ENCODE data around the gene LAMTOR3. TPM values are rescaled to one million over a fixed set of nuclear protein-coding genes. Genes with fewer than 3 reads are reported as not detected.

LAMTOR3 gene
- total RNA-seq, 4 donors from 2014 or later, result 22.6 to 50.3 (median 44.5) TPM

DNA sequence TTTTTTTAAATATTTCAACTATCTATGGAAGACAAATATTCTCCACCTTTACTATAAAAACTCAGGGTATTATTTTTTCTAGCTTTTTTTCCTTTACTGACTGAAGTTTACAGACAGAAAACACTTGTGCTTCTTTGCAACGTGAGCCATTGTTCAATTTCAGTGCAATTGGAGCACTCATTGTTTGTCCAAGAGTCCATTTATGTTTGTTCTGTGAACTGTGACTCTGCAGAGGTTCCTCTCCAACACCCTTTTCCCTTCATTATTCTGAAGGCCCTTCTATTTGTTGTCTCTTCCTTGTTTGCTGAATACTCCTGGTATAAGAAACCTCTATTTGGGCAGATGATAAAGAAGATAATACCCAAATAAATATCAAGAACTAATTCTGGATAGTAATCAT lies 40.2 kb downstream of the LAMTOR3 start:
- H3K36me3 ChIP-seq, result no peaks in the 10 kb centered on the region
- H3K4me3 ChIP-seq, result no peak overlapping the region
- intact Hi-C loops (cut with DNase I), result no loop called here
- no peaks in the 10 kb centered on the region for H3K9me3 ChIP-seq
- H3K27ac ChIP-seq (replicated peaks in 1 of 4), result no peak overlapping the region
- peak; percentile 5 for DNase-seq (ENCODE audit: extremely low spot score)
- peaks cover 0 to 4% (median 0%) of the 10 kb centered on the region in 4 donors for H3K4me1 ChIP-seq
- WGBS, result 85% methylated on average over 1 of the region's 1 CpG
- no peak for TF ChIP-seq POLR2AphosphoS5 (IDR thresholded peaks at IDR 0.05)
- no peaks in the 10 kb centered on the region for H3K27me3 ChIP-seq

DNA sequence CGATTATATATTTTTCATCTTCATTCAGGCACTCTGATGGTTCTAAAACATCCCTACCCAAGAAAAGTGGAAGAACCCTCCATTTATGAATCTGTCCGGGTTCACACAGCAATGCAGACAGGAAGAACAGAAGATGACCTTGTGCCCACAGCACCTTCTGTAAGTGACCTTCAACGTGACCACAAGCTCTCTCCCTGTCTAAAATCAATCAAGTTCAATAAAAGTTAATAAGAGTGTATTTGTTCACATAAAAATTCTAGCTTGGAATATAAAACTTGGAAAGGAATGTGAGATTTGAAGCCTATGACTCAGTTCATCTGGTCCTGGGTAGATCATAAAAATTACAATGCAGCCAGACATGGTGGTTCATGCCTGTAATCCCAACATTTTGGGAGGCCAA lies 41.0 kb downstream of the LAMTOR3 start:
- peak; percentile 53 for DNase-seq (ENCODE audit: extremely low spot score)
- TF ChIP-seq, protein P1, sequence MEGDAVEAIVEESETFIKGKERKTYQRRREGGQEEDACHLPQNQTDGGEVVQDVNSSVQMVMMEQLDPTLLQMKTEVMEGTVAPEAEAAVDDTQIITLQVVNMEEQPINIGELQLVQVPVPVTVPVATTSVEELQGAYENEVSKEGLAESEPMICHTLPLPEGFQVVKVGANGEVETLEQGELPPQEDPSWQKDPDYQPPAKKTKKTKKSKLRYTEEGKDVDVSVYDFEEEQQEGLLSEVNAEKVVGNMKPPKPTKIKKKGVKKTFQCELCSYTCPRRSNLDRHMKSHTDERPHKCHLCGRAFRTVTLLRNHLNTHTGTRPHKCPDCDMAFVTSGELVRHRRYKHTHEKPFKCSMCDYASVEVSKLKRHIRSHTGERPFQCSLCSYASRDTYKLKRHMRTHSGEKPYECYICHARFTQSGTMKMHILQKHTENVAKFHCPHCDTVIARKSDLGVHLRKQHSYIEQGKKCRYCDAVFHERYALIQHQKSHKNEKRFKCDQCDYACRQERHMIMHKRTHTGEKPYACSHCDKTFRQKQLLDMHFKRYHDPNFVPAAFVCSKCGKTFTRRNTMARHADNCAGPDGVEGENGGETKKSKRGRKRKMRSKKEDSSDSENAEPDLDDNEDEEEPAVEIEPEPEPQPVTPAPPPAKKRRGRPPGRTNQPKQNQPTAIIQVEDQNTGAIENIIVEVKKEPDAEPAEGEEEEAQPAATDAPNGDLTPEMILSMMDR (IDR thresholded peaks at IDR 0.05), result no peak
- no peak for TF ChIP-seq EP300 (IDR thresholded peaks at IDR 0.05)
- H3K4me1 ChIP-seq, result peaks cover 0 to 4% (median 0%) of the 10 kb centered on the region in 4 donors
- no peaks in the 10 kb centered on the region for H3K9me3 ChIP-seq
- H3K27ac ChIP-seq (replicated peaks in 1 of 4), result no peak overlapping the region
- 90% methylated on average over 3 of the region's 3 CpGs for WGBS
- no peaks in the 10 kb centered on the region for H3K27me3 ChIP-seq
- intact Hi-C loops (cut with DNase I), result no loop called here
- no peaks in the 10 kb centered on the region for H3K36me3 ChIP-seq
- no peak overlapping the region for H3K4me3 ChIP-seq

DNA sequence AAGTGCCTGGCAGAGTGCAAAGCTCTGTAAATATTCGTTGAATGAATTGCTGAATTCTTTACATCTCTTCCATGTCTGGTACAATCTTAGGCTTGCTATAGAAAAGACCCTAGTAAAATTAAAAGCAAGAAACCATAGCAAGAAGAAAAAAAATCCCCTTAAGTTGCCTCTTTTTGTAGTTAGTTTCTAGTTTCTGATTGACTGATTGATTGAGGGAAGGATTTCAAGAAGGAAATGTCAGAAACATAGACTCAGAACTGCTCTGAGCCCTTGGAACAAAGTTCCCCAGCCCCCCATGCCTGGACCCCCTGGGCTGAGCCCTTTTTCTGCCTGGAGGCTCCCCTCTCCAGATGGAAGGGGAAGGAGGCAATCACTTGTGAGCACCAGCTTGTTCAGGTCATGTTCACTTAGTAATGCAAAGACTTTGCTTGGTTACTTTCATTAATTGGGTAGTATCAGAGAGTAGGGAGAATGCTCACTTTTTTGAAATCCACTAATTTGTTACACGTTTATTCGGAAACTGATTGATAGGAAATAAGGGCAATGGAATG lies 42.0 kb downstream of the LAMTOR3 start:
- Histone ChIP-seq H3K4me3 (no peak overlapping the region), H3K4me1 (peaks cover 0 to 4% (median 0%) of the 10 kb centered on the region in 4 donors), H3K27ac (replicated peaks in 1 of 4) (no peak overlapping the region), H3K36me3 (no peaks in the 10 kb centered on the region), H3K9me3 (no peaks in the 10 kb centered on the region), H3K27me3 (no peaks in the 10 kb centered on the region)
- intact Hi-C loops (cut with DNase I), result no loop called here
- TF ChIP-seq, protein P1 (IDR thresholded peaks at IDR 0.05), result no peak
- no peak for TF ChIP-seq POLR2A (IDR thresholded peaks at IDR 0.05; ENCODE audit: low read depth)
- no peak for TF ChIP-seq POLR2AphosphoS5 (IDR thresholded peaks at IDR 0.05)
- TF ChIP-seq EP300 (IDR thresholded peaks at IDR 0.05), result no peak
- no peak for DNase-seq (ENCODE audit: extremely low spot score)
- WGBS, result 80% methylated on average over 3 of the region's 3 CpGs

DNA sequence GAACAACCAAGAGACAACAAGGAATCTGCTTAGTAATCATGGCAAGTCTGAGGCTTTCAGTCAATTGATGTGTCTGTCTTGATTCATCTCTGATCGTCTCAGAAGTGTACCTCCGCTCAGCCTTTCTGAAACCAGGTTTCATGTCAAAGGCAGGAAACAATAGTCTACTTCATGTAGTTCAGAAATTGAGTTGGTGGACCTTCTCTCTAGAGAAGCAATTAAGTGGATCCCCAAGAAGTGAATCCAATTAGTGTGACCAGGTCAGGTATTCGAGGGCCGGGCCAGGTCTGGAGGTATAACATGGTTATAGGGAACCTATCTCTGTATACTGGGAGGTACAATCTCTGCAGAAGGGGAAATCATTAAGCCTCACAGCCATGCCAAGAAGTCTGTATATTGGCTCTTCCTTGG lies 45.6 kb downstream of the LAMTOR3 start:
- Histone ChIP-seq H3K4me3 (no peak overlapping the region), H3K36me3 (no peaks in the 10 kb centered on the region), H3K27me3 (no peaks in the 10 kb centered on the region), H3K4me1 (peaks cover 3 to 17% (median 11%) of the 10 kb centered on the region in 4 donors), H3K27ac (replicated peaks in 1 of 4) (no peak overlapping the region), H3K9me3 (no peaks in the 10 kb centered on the region)
- peak; percentile 39 for DNase-seq (ENCODE audit: extremely low spot score)
- 93% methylated on average over 4 of the region's 4 CpGs for WGBS
- TF ChIP-seq POLR2AphosphoS5 (IDR thresholded peaks at IDR 0.05), result no peak
- TF ChIP-seq, protein P1 (IDR thresholded peaks at IDR 0.05), result no peak
- TF ChIP-seq POLR2A (IDR thresholded peaks at IDR 0.05; ENCODE audit: low read depth), result no peak
- no peak for TF ChIP-seq EP300 (IDR thresholded peaks at IDR 0.05)
- intact Hi-C loops (cut with DNase I), result no loop called here

DNA sequence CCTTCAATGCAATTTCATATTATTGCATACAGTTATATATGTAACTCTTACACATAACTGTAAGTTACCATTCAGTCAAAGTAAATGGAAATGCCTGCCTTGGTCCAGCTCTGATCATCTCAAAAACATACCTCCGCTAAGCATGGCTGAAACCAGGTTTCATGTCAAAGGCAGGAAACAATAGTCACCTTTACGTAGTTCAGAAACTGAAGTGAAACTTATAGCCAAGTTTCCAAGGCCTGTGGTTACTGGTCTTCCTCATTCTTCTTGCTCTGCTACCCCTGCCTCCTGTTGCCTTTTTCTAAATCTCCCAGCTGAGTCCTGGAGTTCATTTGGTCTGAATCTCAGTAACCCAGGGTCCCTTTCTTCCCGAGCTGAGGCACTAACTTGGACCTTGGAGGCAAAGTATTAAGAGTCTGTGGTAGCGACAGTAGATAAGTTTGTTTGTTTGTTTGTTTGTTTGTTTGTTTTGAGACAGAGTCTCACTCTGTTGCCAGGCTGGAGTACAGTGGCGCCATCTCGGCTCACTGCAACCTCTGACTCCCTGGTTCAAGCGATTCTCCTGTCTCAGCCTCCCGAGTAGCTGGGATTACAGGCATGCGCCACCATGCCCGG lies 46.8 kb downstream of the LAMTOR3 start:
- H3K36me3 ChIP-seq, result no peaks in the 10 kb centered on the region
- no peaks in the 10 kb centered on the region for H3K9me3 ChIP-seq
- 77% methylated on average over 9 of the region's 10 CpGs for WGBS
- DNase-seq (ENCODE audit: extremely low spot score), result peak; percentile 34
- peaks cover 3 to 17% (median 12%) of the 10 kb centered on the region in 4 donors for H3K4me1 ChIP-seq
- H3K27ac ChIP-seq (replicated peaks in 1 of 4), result no peak overlapping the region
- H3K27me3 ChIP-seq, result no peaks in the 10 kb centered on the region
- H3K4me3 ChIP-seq, result no peak overlapping the region
- intact Hi-C loops (cut with DNase I), result no loop called here
- TF ChIP-seq, protein P1 (IDR thresholded peaks at IDR 0.05), result no peak
- TF ChIP-seq EP300 (IDR thresholded peaks at IDR 0.05) (no peak), POLR2AphosphoS5 (IDR thresholded peaks at IDR 0.05) (no peak), POLR2A (IDR thresholded peaks at IDR 0.05; ENCODE audit: low read depth) (no peak)

Data from esophagus muscularis mucosa (tissue), 4 donors.